ENCODE data around the gene MAOA.
"Not testable (repeated sequence)": the region's sequence is repeated elsewhere in the genome, so short reads cannot be mapped to it uniquely, and the experiment has no call there.

The MAOA gene

DNA sequence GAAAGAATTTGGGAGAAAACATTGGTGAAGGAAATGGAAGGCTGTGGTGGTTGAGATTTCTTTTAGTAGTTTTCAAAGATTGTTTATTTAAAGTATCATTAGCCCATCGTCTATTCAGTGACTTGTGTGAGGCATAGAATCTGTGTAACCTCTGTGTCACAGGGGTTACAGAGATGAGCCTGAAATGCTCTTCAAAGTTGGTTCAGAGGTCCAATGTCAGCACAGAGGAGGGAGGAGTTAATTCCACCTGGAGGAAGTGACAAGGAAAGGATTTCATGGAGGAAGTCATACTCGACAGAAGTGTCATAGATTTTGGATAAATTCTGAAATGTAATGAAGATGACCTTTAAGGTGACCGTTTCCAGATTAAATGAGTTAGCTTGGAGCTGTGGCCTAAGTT lies 8.2 kb downstream of the MAOA start:
- DNase-seq, result no peak

DNA sequence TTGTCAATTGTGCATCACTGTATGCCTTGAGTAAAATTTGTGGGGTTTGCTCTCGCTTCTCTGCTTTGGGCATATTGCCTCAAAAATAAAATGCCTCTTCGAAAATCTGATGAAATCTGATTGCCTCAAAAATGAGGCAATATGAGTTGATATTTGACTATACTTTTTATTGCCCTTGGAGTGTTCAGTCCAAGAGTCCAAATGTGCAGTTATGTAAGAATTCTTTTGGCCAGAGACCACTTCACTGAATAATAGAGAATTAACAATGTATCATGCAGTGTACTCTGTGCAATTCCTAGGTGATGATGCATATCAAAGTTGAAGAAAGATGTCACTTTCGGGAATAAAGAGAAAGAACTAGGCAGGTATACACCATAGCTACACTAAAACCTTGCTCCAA lies 8.6 kb downstream of the MAOA start:
- no peak for DNase-seq

DNA sequence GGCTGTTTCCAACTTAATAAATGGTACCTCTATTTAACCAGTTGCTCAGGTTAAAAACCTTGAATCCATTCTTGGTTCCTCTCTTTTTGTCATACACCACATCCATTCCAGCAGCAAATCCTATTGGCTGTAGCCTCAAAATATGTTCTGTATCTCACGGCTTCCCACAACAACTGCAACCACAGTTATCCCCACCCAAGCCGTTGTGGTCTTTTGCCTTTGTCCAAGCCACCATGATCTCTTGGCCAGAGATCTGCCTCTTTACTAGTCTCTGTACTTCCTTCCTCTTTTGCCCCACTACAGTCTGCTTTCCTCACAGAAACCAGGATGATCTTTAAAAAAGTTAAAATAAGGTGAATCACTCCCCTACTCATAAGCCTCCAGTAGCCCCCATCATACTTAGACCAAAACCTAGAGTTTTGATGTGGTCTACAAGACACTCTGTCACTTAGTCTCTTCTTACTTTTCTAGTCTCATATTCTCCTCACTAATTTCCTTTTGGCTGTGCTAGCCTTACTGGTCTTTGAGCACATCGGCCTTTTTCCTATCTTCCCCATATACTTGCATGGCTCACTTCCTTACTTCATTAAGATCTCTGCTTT lies 10.3 kb downstream of the MAOA start:
- DNase-seq, result no peak

DNA sequence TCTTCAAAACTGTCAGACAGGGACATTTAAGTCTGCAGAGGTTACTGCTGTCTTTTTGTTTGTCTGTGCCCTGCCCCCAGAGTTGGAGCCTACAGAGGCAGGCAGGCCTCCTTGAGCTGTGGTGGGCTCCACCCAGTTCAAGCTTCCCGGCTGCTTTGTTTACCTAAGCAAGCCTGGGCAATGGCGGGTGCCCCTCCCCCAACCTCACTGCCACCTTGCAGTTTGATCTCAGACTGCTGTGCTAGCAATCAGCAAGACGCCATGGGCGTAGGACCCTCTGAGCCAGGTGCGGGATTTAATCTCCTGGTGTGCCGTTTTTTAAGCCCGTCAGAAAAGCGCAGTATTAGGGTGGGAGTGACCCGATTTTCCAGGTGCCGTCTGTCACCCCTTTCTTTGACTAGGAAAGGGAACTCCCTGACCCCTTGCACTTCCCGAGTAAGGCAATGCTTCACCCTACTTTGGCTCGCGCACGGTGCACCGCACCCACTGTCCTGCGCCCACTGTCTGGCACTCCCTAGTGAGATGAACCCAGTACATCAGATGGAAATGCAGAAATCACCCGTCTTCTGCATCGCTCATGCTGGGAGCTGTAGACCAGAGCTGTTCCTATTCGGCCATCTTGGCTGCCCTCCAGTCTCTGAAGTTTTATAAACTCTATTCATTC lies 20.0 kb downstream of the MAOA start:
- DNase-seq, result not testable (repeated sequence)

DNA sequence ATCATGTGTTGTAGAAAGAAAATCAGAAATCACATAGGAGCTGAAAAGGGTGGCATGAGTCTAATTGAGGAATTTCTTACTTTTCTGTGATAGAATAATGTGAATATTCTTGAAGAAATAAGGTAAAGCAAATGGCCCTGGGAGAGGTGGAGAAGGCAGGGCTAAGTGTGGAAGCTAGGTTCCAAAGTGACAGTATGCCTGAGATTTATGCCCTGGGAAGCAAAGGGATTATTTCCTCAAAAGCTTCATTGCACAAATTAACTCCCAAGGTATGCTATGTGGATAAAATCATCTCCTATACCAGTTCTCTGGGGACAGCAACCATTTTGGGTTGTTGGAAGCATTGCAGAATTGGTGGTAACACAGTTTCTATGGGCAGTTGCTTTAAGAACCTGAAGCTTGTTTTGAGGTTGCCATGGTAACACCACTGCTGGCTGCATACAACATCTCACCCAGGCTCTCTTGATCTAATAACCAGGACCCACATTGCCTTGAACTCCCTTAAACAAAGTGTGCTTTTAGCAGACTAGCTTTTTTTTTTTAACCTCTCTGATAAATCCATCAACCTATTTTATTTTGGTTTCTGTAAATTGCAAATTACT lies 21.0 kb downstream of the MAOA start:
- no peak for DNase-seq

DNA sequence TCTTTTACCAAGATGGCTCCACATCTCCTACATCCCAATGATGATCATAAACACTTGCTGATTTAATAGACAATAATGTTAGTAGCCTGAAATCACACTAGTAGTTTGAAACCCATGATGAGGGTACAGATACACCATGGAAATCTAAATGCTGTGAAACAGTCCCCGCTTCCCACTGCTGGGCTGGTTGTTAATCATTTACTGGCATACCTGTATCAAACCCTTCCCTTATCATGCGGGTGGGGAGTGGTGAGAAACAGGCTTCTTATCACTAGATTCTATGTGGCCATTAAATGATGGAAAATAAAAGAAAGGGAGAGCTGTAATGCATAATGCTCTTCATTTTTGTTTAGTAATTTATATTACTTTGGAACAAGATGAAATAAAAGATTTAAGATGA lies 21.9 kb downstream of the MAOA start:
- DNase-seq, result no peak

DNA sequence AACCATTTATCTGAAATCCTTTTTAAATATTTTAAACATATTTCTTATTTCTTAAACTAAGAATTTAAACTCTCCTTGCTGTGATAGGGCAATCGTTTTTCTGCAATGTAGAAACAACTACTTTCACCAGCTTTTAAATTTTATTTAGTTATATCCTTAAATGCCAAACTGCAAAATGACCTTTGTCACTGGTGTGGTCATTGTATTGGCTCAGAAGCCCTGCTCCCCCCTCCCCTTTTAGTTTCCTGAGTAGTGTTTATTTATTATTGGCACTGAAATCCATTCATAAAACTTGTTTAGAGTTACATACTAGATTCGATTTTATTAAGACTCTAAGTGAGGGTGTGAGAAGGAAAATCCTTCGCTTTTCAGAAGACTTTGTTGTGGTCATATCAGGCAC lies 23.0 kb downstream of the MAOA start:
- no peak for DNase-seq

DNA sequence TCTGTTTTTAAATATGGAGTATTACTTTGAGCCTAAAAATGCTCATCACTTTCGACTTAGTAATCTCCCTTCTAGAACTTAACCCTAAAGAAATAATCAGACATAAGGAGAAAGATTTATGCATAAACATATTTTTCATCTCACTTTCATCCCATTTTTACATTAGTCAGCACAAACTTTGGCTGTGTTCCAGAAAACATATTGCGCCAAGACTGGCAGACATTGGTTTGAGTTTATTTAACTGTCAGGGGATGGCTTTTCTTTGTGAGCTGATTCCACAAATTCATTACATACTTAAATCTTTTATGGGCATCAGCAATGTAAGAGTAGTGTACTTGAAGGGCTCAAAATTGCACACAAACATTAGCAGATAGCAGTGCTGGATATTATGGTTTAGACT lies 23.7 kb downstream of the MAOA start:
- DNase-seq, result no peak

DNA sequence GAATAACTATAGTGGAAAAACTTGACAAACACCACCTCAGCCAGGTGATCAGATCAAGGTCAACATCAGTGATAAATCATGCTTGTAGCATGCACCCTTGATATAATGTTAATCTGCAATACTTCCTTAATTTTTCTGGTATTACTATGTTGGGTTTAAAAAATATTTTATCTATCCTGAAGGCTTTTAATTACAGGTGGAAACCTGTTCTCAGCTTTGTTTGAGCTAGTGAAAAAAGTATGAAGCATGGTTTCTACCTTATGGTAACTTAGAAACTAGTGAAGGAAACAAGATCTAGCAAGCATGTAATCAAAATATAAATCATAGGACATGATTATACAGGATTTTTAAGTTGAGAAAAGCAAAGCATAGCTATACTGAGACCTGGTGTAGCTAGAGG lies 26.6 kb downstream of the MAOA start:
- no peak for DNase-seq

DNA sequence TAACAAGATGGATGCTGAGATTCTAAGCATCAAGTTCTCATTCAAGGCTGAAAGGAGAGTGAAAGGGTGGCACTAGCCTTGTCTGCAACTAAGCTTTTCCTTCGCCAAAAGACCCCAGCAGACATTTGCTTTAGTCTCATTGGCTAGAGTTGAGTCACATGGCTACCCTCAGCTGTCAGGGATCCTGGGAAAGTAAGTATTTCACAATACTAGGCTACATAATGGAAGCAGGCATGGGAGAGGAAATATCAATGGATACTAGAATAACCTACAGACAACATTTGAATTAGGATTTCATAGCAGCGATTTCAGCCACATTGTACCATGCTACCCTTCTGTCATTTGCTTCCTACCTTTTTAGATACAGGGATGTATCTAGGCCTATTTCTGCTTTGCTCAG lies 29.1 kb downstream of the MAOA start:
- no peak for DNase-seq

DNA sequence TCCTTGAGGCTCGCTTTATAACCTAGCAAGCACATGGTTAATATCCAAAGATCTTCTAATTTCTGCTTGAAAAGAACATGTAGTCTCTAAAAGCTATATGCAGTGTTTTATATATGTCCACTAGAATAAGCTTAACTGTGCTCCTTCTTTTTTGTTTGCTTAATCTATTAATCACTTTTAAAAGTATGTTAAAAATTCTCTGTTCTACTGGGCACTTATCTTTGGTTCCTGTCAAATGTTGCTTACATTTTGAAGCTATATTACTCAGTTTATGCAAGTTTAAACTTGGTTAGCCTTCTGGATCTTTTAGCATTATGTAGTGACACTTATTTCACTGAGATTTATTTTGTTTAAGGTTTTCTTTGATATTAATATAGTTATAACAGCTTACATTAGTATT lies 32.5 kb downstream of the MAOA start:
- DNase-seq, result no peak

DNA sequence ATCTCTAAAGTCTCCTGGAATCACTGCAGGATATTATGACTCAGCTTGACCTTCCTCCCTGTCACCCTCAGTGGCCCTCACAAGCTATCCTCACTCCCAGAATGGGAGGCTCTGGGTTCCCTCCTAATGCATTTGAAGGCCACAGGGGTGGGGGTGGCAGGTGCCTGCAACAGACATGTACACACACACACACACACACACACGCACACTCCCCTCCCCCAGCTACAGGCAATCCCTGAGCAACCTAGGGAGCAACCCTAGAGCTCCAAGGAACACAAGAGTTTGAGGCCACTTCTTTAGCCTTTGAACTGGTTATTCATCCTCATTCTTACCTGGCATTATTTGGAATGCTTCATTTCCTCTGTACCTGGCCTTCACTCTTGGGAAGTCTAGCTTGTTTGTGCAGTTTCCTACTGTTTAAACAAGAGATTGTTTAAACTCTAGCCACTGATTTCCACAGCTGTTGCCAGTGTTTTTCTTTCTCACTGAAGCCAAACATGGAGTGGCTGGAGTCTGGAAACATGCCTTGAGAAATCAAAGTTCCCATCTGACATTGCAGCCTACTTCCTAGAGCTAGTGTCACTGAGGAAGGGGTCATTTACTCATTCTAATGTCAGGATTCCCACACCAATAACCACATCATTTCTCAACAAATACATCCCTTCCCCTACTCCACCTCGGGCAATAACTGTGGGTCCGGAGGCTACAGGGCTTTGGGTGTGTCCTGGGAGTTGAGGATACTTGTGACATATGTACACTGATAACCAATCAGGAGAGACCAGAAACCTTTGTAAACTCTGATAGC lies 37.7 kb downstream of the MAOA start:
- DNase-seq, result no peak

DNA sequence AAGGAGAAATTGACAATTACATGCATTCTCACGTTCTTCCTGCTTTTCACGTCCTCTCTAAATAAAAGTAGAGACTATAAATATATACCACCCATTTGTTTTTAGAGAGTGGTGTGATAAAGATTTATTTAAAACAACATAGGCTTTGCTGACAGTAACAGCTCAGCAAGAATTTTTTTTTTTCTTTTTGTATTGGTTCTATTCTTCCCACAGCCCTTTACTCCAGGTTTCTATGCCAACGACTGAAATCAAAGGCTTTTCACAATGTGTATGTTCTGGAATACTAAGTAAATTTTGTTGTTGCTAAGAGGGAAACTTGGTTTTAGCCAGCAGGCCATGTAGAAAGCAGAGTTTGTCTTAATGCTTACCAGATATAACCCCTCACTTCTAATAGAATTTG lies 43.4 kb downstream of the MAOA start:
- no peak for DNase-seq

DNA sequence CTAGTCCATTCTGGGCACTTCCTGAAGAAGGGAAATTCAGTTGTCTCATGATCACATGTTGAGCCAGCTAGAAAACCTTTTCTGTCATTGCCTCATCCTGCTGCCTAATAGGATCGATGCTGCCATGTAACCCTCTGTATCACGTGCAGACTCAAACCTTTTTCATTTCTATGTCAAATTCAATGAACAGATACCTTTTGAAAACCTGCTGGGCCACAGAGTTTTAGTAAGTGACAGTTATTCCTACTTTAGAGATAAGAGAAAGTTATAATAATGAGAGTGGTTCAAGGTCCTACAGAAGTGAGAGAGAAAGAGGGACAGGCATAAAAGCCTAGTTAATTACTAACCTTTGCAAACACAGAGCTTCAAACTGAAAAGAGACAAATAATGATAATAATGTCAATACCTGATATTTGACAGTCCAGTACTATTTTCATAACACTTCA lies 46.0 kb downstream of the MAOA start:
- no peak for DNase-seq

DNA sequence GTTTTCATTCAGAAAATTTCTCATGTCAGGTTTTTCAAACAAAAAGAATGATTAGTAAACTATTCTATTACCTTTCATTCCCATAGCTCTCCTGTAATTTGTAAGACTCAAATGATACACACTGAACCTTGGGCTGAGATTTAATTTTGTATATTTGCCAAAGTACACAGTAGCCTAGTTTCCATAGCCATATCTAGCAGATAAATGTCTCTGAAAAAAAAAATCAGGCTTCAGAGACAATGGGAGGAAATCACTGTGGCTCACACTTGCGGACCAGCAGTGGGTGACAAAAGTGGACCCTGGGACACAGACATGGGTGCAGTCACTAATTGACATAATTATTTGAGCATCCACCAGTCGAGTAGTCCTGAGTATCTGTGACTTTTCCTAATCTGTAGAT lies 46.6 kb downstream of the MAOA start:
- no peak for DNase-seq

DNA sequence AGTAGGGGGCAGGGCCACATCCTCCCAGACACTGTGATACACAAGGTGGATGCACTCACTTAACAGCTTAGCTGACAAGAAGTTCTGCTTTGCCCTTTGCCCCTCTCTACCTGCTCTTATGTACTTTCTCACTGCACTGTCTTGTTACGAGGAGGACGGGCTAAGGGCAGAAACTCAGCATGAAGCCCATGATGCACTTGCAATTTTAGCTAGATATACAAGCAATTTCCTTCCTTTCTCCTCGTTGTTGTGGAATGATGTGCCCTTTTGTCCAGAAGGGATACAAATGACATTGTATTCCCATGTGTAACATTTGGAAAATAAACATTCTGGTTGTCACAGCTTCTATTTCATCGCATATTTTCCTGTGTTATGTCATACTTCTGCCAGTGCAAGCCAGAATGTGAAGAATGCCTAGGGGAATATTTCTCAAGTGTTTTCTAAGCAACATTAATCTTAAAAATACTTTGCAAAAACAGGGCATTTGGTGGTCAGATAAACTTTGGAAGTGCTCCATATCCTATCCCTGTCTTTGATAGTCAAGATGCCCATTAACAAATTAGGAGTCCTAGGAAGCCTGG lies 47.2 kb downstream of the MAOA start:
- DNase-seq, result no peak

DNA sequence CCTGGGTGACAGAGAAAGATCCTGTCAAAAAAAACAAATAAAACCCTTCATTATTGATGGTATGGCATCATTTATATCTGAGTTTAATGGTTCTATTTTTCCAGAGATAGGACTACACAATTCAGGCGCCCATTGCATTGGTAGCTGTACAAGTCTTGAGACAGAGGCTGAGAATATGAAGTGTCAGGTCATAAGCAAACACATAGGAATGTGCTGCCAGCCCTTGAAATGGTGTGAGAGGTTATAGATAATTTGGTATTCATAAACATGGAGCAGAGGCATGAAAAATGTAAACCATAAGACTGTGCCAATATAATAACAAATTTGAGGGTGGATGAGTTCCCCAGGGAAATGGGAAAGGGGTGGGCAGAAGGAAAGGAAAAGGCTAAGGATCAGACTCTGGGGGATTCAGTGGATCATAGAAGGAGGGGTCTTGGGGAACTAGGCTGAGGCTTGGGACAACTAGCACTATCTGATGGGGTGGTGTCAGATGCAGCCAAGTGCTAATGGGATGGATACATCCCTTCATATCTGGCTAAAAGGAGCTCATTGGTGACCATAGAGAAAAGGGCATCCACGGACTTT lies 50.8 kb downstream of the MAOA start:
- DNase-seq, result no peak

DNA sequence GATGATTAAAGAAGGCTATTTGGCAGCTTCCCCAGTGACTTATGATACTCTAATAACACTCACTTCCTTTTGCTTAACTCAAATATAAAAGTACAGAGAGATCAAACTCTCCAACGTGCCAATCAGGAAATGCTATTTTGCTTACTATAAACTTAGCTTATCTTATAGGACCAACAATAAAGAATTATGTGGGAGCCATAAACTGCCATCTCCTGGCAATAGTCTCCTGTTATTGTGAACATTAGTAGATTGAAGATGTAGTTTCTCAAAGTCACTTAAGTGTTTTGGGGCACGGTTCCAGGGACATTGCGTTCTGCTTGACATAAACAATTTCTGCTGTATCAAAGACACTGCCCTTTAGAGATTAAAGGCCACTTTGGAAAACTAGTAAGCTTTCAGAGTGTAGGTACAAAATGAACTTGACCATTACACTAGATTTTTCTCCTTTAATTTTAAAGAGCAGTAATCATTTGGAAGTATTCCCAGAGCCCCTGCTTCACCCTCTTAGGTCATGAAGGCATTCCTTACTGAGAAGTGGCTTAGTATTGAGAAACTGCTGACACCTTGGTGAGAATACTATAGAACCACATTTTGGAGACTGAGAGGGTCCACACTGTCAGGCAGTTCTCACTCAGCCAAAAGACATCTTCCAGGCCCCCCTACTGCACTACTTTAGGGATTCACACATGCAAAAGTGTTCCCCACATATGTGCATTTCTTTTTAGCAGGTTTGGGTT lies 51.9 kb downstream of the MAOA start:
- no peak for DNase-seq

DNA sequence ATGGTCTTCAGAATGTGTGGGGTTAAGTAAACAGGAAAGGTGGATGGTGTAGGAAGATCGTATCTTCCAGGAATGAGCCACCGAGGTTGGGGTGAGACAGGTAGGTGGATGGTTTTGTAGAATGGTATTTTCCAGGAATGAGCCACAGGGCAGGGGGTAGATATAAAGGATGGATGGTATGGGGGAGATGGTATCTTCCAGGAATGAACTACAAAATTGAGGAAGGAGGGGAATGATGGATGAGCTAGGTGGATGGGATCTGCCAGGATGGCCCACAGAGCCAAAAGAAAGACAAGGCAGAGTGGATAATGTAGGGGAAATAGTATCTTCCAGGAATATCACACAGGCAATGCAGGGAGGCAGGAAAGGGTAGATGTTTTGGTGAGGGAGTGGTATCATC lies 60.0 kb downstream of the MAOA start:
- no peak for DNase-seq

DNA sequence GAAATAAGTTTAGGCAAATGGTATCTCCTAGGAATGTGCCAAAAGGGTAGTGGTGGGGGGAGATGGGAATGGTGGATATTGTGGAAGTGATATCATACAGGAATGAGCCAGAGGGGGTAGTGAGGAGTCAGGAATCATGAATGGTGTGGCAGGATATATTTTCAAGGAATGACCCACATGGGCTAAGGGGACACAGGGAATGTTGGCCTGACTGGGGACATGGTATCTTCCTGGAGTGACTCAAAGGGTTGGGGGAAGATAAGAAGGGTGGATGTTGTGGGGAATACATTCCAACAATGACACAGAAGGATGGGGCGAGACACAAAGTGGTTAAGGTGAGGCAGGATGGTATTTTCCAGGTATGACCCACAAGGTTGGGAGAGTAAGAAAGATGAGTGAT lies 60.6 kb downstream of the MAOA start:
- no peak for DNase-seq

DNA sequence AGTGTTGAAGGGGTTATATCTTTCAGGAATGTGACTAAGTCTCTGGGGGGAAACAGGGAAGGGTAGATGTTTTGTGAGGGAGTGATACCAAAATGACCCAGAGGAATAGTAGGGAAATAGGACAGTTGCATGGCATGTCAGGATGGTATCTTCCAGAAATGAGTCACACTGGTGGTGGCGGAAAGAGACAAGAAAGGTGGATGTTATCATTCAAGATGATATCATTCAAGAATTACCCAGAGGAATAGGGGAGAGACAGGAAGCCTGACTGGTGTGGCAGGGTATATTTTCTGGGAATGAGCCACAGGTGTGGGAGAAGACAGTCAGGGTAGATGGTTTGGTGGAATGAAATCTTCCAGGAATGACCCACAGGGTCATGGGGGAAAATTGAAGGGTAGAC lies 61.1 kb downstream of the MAOA start:
- DNase-seq, result no peak

DNA sequence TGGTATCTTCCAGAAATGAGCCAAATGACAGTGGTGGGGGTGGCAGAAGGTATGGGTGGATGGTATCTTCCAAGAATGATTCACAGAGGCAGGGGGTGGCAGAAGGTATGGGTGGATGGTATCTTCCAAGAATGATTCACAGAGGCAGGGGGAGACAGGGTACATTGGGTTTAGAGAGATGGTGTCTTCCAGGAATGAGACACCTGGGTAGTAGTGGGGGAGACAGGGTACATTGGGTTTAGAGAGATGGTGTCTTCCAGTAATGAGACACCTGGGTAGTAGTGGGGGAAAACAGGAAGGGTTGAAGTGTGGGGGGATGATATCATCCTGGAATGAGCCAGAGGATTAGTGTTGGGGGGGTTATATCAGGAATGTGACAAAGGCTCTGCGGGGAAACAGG lies 62.0 kb downstream of the MAOA start:
- DNase-seq, result no peak

All from DMS79 treated with DMSO at 0.1 percent for 48 hours (cell line).